A549 (cell line): ENCODE results near the gene FAM217B. TPM values are rescaled to one million over a fixed set of nuclear protein-coding genes. Genes with fewer than 3 reads are reported as not detected.

Experiments used
- ATAC-seq, 2 experiments: fragments of 200-7000 bp in 1 of 2; fragments of >200 bp in 1 of 2; cut with Nextera tagmentation in 1 of 2; cut with Tn5 transposase in 1 of 2; 3 replicates each; pipeline versions ENCODE4 v1.8.0 to v1.9.1; 2018 to 2020; ENCODE audit warnings: mild to moderate bottlenecking in 1 of 2, moderate library complexity in 1 of 2
- CTCF ChIA-PET: fragments of 300-600 bp; sonication (Branson Sonifier 250); formaldehyde crosslinking; extraction: SDS; loops from one replicate; lab custom pipeline; 2021; ENCODE audit warnings: antibody characterized with exemption, inconsistent platforms; lab: Yijun Ruan, JAX
- POLR2A ChIA-PET: fragments of 350-600 bp; formaldehyde crosslinking; extraction: SDS; loops from one replicate; lab custom pipeline; 2021; ENCODE audit warnings: antibody characterized with exemption, inconsistent platforms; lab: Yijun Ruan, JAX
- DNase-seq, 2 experiments: peaks; one replicate each; pipeline versions ENCODE4 v3.0.0 to v3.0.0-alpha.2; 2011 to 2016; ENCODE audit warnings: low read depth in 1 of 2, low spot score in 1 of 2
- FAIRE-seq: peaks from 2 replicates; lab custom pipeline; 2011; peaks lifted over from hg19 to GRCh38; lab: Jason Lieb, UNC
- H3K27ac ChIP-seq, 2 experiments: fragments of >200 bp; sonication (Bioruptor Twin); formaldehyde crosslinking; 3 replicates each; pipeline ENCODE4 v1.5.1; 2016 to 2017
- H3K4me1 ChIP-seq: fragments of >200 bp; sonication (Bioruptor Twin); formaldehyde crosslinking; 3 replicates; pipeline ENCODE4 v1.6.1; 2016
- H3K4me2 ChIP-seq: fragments of >200 bp; sonication (Bioruptor Twin); formaldehyde crosslinking; 3 replicates; pipeline ENCODE4 v1.6.1; 2016
- H3K4me3 ChIP-seq: fragments of >200 bp; sonication (Bioruptor Twin); formaldehyde crosslinking; 3 replicates; pipeline ENCODE4 v1.5.1; 2016
- H3K9me3 ChIP-seq: fragments of >200 bp; sonication (Bioruptor Twin); formaldehyde crosslinking; 3 replicates; pipeline ENCODE4 v1.6.1; 2016
- CBX2 ChIP-seq: fragments of 200-600 bp; sonication (generic); IDR thresholded peaks from 2 replicates; pipeline ENCODE4 v1.6.1; 2016; ENCODE audit warnings: low read depth, mild to moderate bottlenecking, borderline replicate concordance
- CEBPB ChIP-seq, 2 experiments: fragments of >200 bp in 1 of 2; sonication (Bioruptor Twin) in 1 of 2; formaldehyde crosslinking in 1 of 2; IDR thresholded peaks; 2 replicates each; pipeline ENCODE4 v1.6.1; 2012 to 2016
- CHD2 ChIP-seq: fragments of 150-350 bp; IDR thresholded peaks from 2 replicates; pipeline ENCODE4 v1.6.1; 2014; ENCODE audit warnings: low read length; ENCODE audit not compliant: partially characterized antibody
- EP300 ChIP-seq, 2 experiments: fragments of >200 bp; sonication (Bioruptor Twin); formaldehyde crosslinking; IDR thresholded peaks; 2 replicates in 1 of 2; 3 replicates in 1 of 2; pipeline ENCODE4 v1.6.1; 2016 to 2017
- FOSL2 ChIP-seq, 2 experiments: fragments of 450-650 bp in 1 of 2; fragments of >200 bp in 1 of 2; sonication (Bioruptor Twin) in 1 of 2; formaldehyde crosslinking; IDR thresholded peaks; 2 replicates each; pipeline versions ENCODE4 v1.5.0 to v1.6.1; 2016 to 2020; ENCODE audit warnings: mild to moderate bottlenecking in 1 of 2, moderate library complexity in 1 of 2
- HEYL ChIP-seq: fragments of 250-450 bp; sonication (Bioruptor Pico); IDR thresholded peaks from 2 replicates; pipeline ENCODE4 v1.8.0; 2021; ENCODE audit warnings: mild to moderate bottlenecking, moderate library complexity
- JUN ChIP-seq, 2 experiments: fragments of >200 bp; sonication (Bioruptor Twin); formaldehyde crosslinking; IDR thresholded peaks; 2 replicates in 1 of 2; 3 replicates in 1 of 2; pipeline ENCODE4 v1.6.1; 2016 to 2017
- KDM1A ChIP-seq: fragments of 200-600 bp; sonication (generic); IDR thresholded peaks from 2 replicates; pipeline ENCODE4 v1.6.1; 2016; ENCODE audit warnings: low read depth, mild to moderate bottlenecking
- MAFK ChIP-seq: fragments of 450-650 bp; IDR thresholded peaks from 2 replicates; pipeline ENCODE4 v1.6.1; 2014; ENCODE audit not compliant: partially characterized antibody
- MYC ChIP-seq: IDR thresholded peaks from 2 replicates; pipeline ENCODE4 v1.6.1; 2012; ENCODE audit warnings: mild to moderate bottlenecking, inconsistent platforms, low read length, improper control_type of control experiment, borderline replicate concordance
- POLR2AphosphoS2 ChIP-seq: conservative IDR thresholded peaks from 2 replicates; pipeline ENCODE4 v1.6.1; 2012; ENCODE audit warnings: low read length, improper control_type of control experiment, inconsistent platforms
- RAD21 ChIP-seq, 2 experiments: fragments of >200 bp in 1 of 2; sonication (Bioruptor Twin) in 1 of 2; formaldehyde crosslinking in 1 of 2; IDR thresholded peaks in 1 of 2; conservative IDR thresholded peaks in 1 of 2; 2 replicates in 1 of 2; 3 replicates in 1 of 2; pipeline ENCODE4 v1.6.1; 2012 to 2018; ENCODE audit warnings: inconsistent platforms in 1 of 2
- RARB ChIP-seq: fragments of 250-450 bp; sonication (Bioruptor Pico); IDR thresholded peaks from 2 replicates; pipeline ENCODE4 v1.8.0; 2021; ENCODE audit warnings: mild to moderate bottlenecking, moderate library complexity
- RCOR1 ChIP-seq: fragments of 150-350 bp; IDR thresholded peaks from 2 replicates; pipeline ENCODE4 v1.6.1; 2014; ENCODE audit warnings: antibody characterized with exemption, low read length, low read depth
- RFX5 ChIP-seq: fragments of 450-650 bp; IDR thresholded peaks from 2 replicates; pipeline ENCODE4 v1.7.1; 2014; ENCODE audit warnings: antibody characterized with exemption, mild to moderate bottlenecking, moderate library complexity
- SREBF2 ChIP-seq: fragments of 450-650 bp; IDR thresholded peaks from 2 replicates; pipeline ENCODE4 v1.6.1; 2014; ENCODE audit warnings: mild to moderate bottlenecking, moderate library complexity
- ZNF302 ChIP-seq: fragments of 250-450 bp; sonication (Bioruptor Pico); IDR thresholded peaks from 2 replicates; pipeline ENCODE4 v1.9.0; 2021; ENCODE audit warnings: inconsistent platforms, mild to moderate bottlenecking, moderate library complexity
- WGBS: methylation state at CpG from one replicate; pipeline ENCODE4 v1.1.6; 2017; ENCODE audit errors: missing lambda C conversion rate; 5-methylcytosine and 5-hydroxymethylcytosine counted together
- polyA plus RNA-seq, 4 experiments: library from polyadenylated mRNA; depleted of rRNA in 3 of 4; stranded (reverse); fragments of >200 nt; fragmentation: RNase III in 1 of 4; extraction: RNeasy Plus Mini Kit Qiagen cat#74134 plus additional on column Dnase treatment in 1 of 4; gene quantifications; 2 replicates in 3 of 4; 3 replicates in 1 of 4; pipeline ENCODE4 v1.2.3, GENCODE V29; 2011 to 2017
- TF ChIP-seq, protein P1 (sequence below): fragments of >200 bp; sonication (Bioruptor Twin); formaldehyde crosslinking; IDR thresholded peaks from 3 replicates; pipeline ENCODE4 v1.6.1; 2016
- TF ChIP-seq, protein P2 (sequence below): IDR thresholded peaks from 2 replicates; pipeline ENCODE4 v1.6.1; 2012
- TF ChIP-seq, protein P3 (sequence below): fragments of 450-650 bp; IDR thresholded peaks from 2 replicates; pipeline ENCODE4 v1.6.1; 2014; ENCODE audit warnings: antibody characterized with exemption
- TF ChIP-seq, protein P4 (sequence below): fragments of 250-450 bp; sonication (Bioruptor Pico); IDR thresholded peaks from 2 replicates; pipeline ENCODE4 v1.5.0; 2020; ENCODE audit warnings: low read depth, mild to moderate bottlenecking, moderate library complexity
- TF ChIP-seq, protein P5 (sequence below): fragments of 250-450 bp; sonication (Bioruptor Pico); IDR thresholded peaks from 2 replicates; pipeline ENCODE4 v1.5.0; 2021; ENCODE audit warnings: mild to moderate bottlenecking, moderate library complexity, borderline replicate concordance

The FAM217B gene
- polyA plus RNA-seq, 2 of the 4 experiments (the other 2 are of a cell fraction) = 6.2 to 11.6 TPM

DNA sequence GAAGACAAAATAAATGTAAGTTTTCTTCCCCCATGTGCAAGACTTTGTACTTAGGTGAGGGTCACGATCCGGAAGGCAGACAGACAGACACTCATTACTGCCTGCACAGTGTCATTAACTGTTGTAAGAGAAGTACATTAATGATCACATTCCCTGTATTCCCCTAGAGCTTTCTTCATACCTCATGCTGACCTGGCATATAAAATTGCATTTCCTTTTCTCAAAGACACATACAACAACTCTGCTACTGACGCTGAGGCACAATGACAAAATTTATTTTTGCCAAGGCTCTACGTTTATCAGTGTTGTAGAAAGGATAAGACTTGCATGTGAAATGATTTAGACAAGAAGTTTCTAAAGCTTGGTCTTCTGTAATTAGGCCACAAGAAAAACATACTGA, 3.8 kb upstream of the FAM217B start:
- peak; percentile 34 for TF ChIP-seq MAFK
- TF ChIP-seq FOSL2 (IDR thresholded peaks at IDR 0.05) = no peak
- TF ChIP-seq FOSL2 (CRISPR knock-in tag; IDR thresholded peaks at IDR 0.05) = no peak
- Histone ChIP-seq H3K4me2 (no peak overlapping the region), H3K27ac (no peak overlapping the region), H3K4me3 (no peak overlapping the region), H3K4me1 (peaks cover 23% of the 10 kb centered on the region), H3K9me3 (peaks cover 3% of the 10 kb centered on the region; the same call in 2 of the 3 replicates)
- CTCF ChIA-PET = interaction anchor here (4.4 kb wide), 1 partner anchor 11 kb away, joined by 73 read pairs; no protein-coding TSS in a partner anchor
- FAIRE-seq = no peak
- no peak for ATAC-seq
- POLR2A ChIA-PET = no interaction called here
- no peak for DNase-seq
- 87% methylated on average over 4 of the region's 4 CpGs for WGBS

DNA sequence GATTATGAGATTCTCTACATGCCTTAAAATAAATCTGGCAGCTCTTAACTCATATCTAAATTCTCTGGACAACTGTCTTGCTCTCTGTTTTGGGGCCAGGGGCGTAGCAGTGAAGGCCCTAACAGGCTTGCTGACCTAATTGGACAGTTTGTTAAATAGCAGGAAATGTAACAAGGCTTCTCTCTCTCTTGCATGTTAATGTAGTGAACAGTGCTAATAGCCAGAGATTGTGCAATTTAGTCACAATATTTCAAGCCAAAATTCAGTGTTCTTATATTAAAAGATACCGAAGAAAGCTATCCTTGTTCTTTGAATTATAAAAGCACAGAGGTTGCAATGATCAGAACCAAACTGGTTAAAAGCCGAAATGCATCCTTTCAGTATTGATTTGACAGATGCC, 3.0 kb upstream of the FAM217B start:
- 88% methylated on average over 3 of the region's 3 CpGs for WGBS
- ATAC-seq (no peak), FAIRE-seq (no peak), DNase-seq (no peak)
- TF ChIP-seq POLR2AphosphoS2 = no peak
- TF ChIP-seq RAD21 (conservative IDR thresholded peaks at IDR 0.05 in 1 of 2, IDR thresholded peaks at IDR 0.05 in 1 of 2) = no peak
- TF ChIP-seq MYC = no peak
- Histone ChIP-seq H3K27ac (no peak overlapping the region), H3K4me2 (no peak overlapping the region), H3K4me1 (peaks cover 28% of the 10 kb centered on the region), H3K4me3 (no peak overlapping the region), H3K9me3 (peaks cover 3% of the 10 kb centered on the region; the same call in 2 of the 3 replicates)
- POLR2A ChIA-PET = no interaction called here
- CTCF ChIA-PET = interaction anchor here (4.4 kb wide), 1 partner anchor 10 kb away, joined by 73 read pairs; no protein-coding TSS in a partner anchor

GRCh38 chr20:59938221-59938620, 2.0 kb upstream of the FAM217B start:
- Histone ChIP-seq H3K4me2 (peak overlapping the region; percentile 90), H3K9me3 (peaks cover under 1% of the 10 kb centered on the region; the same call in 2 of the 3 replicates), H3K4me3 (no peak overlapping the region), H3K4me1 (peaks cover 26% of the 10 kb centered on the region), H3K27ac (no peak overlapping the region)
- FAIRE-seq (no peak), ATAC-seq (no peak), DNase-seq (no peak)
- TF ChIP-seq EP300 (IDR thresholded peaks at IDR 0.05) = no peak
- TF ChIP-seq HEYL (CRISPR knock-in tag) = no peak
- TF ChIP-seq CHD2 = no peak
- no peak for TF ChIP-seq KDM1A
- TF ChIP-seq, protein P1, sequence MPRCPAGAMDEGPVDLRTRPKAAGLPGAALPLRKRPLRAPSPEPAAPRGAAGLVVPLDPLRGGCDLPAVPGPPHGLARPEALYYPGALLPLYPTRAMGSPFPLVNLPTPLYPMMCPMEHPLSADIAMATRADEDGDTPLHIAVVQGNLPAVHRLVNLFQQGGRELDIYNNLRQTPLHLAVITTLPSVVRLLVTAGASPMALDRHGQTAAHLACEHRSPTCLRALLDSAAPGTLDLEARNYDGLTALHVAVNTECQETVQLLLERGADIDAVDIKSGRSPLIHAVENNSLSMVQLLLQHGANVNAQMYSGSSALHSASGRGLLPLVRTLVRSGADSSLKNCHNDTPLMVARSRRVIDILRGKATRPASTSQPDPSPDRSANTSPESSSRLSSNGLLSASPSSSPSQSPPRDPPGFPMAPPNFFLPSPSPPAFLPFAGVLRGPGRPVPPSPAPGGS = no peak
- no peak for TF ChIP-seq MYC
- no peak for TF ChIP-seq MAFK
- no peak for TF ChIP-seq CBX2
- no peak for TF ChIP-seq JUN (IDR thresholded peaks at IDR 0.05)
- TF ChIP-seq, protein P2, sequence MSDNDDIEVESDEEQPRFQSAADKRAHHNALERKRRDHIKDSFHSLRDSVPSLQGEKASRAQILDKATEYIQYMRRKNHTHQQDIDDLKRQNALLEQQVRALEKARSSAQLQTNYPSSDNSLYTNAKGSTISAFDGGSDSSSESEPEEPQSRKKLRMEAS = no peak
- TF ChIP-seq FOSL2 (IDR thresholded peaks at IDR 0.05) = no peak
- TF ChIP-seq FOSL2 (CRISPR knock-in tag; IDR thresholded peaks at IDR 0.05) = no peak
- TF ChIP-seq, protein P3, sequence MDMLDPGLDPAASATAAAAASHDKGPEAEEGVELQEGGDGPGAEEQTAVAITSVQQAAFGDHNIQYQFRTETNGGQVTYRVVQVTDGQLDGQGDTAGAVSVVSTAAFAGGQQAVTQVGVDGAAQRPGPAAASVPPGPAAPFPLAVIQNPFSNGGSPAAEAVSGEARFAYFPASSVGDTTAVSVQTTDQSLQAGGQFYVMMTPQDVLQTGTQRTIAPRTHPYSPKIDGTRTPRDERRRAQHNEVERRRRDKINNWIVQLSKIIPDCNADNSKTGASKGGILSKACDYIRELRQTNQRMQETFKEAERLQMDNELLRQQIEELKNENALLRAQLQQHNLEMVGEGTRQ = no peak
- no peak for TF ChIP-seq RFX5
- no peak for TF ChIP-seq ZNF302 (CRISPR knock-in tag)
- TF ChIP-seq, protein P4, sequence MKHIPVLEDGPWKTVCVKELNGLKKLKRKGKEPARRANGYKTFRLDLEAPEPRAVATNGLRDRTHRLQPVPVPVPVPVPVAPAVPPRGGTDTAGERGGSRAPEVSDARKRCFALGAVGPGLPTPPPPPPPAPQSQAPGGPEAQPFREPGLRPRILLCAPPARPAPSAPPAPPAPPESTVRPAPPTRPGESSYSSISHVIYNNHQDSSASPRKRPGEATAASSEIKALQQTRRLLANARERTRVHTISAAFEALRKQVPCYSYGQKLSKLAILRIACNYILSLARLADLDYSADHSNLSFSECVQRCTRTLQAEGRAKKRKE = no peak
- TF ChIP-seq RCOR1 = no peak
- TF ChIP-seq, protein P5, sequence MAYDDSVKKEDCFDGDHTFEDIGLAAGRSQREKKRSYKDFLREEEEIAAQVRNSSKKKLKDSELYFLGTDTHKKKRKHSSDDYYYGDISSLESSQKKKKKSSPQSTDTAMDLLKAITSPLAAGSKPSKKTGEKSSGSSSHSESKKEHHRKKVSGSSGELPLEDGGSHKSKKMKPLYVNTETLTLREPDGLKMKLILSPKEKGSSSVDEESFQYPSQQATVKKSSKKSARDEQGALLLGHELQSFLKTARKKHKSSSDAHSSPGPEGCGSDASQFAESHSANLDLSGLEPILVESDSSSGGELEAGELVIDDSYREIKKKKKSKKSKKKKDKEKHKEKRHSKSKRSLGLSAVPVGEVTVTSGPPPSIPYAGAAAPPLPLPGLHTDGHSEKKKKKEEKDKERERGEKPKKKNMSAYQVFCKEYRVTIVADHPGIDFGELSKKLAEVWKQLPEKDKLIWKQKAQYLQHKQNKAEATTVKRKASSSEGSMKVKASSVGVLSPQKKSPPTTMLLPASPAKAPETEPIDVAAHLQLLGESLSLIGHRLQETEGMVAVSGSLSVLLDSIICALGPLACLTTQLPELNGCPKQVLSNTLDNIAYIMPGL (CRISPR knock-in tag) = no peak
- TF ChIP-seq SREBF2 = no peak
- TF ChIP-seq RARB = no peak
- TF ChIP-seq CEBPB (IDR thresholded peaks at IDR 0.05) = no peak
- ChIA-PET CTCF (interaction anchor here (0.6 to 1.3 kb wide), 5 partner anchors 11 to 225 kb away, joined by 3 to 5 read pairs (median 3); no protein-coding TSS in a partner anchor), POLR2A (no interaction called here)
- WGBS = 63% methylated on average over 4 of the region's 4 CpGs
